Right renal cortex interstitium (tissue), 3 donors: ENCODE data around the gene SORL1-AS1.

ENCODE experiments used
- DNase-seq, 3 donors: peaks; one replicate each; pipeline ENCODE4 v3.0.0-alpha.2; 2013; ENCODE audit warnings: low read depth in 3 of 3, low spot score in 2 of 3

SORL1-AS1 gene

GRCh38 chr11:121453589-121454299, 977 bp upstream of the SORL1-AS1 start:
- DNase-seq, result no peak

DNA sequence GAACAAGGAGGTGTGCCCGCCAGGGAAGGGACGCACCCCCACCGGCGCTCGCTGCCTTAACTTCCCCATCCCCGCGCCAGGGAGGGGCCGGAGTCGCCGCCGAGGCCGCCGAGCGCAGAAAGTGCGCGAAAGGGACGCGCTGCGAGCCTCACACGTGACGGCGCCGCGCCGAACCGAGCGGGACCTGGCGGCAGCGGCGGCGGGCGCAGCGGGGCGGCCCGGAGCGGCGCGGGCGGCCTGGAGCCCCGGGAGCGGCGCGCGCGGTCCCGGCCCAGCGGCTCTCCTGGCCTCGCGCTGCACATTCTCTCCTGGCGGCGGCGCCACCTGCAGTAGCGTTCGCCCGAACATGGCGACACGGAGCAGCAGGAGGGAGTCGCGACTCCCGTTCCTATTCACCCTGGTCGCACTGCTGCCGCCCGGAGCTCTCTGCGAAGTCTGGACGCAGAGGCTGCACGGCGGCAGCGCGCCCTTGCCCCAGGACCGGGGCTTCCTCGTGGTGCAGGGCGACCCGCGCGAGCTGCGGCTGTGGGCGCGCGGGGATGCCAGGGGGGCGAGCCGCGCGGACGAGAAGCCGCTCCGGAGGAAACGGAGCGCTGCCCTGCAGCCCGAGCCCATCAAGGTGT, 670 bp downstream of the SORL1-AS1 start, which contains the start of gene SORL1:
TSS of gene SORL1 (plus strand) at position 329 of the 623 bp plus-strand sequence. CDS start at position 347, 18 bp downstream.
- peak in 1 of 3 donors; percentile 65 for DNase-seq

GRCh38 chr11:121451178-121451985, 1.4 kb downstream of the SORL1-AS1 start:
- no peak for DNase-seq

- no peak for DNase-seq
These were observed 2.4 kb downstream of the SORL1-AS1 start for GRCh38 chr11:121450401-121450800.

- DNase-seq, result no peak
These were observed 3.1 kb downstream of the SORL1-AS1 start for GRCh38 chr11:121449626-121450025.

DNA sequence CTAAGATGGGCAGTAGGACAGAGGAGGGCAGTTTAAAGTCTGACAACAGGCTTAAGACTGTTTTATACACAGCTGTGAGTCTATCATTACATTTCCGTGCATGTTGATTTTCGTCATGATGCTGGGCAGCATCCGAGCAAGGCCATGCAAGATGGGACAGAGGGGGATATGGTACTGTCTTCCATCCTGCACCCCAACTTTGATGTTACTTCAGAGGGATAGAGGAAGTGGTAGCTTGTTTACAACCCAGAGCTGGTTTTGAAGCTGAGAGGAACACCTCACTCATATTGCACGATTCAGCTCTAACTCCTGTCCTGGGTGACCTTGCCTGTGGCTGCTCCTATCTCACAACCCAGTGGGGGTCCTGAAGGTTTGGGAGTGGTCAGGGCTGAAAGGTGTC, 3.6 kb downstream of the SORL1-AS1 start:
- DNase-seq, result no peak

- no peak for DNase-seq
These were observed 4.3 kb downstream of the SORL1-AS1 start for GRCh38 chr11:121448431-121448941.

DNA sequence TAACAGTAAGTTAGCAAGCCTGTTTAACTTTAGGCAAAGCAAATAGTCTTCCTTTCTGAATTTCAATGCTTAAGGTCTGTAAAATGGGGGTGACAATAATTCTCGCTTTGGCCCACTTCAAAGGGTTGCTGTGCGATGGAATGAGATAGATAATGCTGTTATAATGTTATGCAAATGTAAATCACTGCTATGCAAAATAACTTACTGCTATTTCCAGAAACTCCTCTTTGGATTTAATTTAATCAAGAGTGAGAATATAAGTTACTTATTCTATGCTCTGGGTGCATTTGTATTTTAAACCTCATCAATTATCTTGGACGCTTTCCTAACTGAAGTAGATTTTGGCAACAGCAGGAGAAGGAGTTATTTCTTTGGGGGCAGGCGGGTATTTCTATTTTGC, 4.8 kb downstream of the SORL1-AS1 start:
- DNase-seq, result no peak

- DNase-seq, result no peak
These were observed 6.0 kb downstream of the SORL1-AS1 start for GRCh38 chr11:121446752-121447156.

GRCh38 chr11:121445071-121445768, 7.5 kb downstream of the SORL1-AS1 start:
- no peak for DNase-seq

DNA sequence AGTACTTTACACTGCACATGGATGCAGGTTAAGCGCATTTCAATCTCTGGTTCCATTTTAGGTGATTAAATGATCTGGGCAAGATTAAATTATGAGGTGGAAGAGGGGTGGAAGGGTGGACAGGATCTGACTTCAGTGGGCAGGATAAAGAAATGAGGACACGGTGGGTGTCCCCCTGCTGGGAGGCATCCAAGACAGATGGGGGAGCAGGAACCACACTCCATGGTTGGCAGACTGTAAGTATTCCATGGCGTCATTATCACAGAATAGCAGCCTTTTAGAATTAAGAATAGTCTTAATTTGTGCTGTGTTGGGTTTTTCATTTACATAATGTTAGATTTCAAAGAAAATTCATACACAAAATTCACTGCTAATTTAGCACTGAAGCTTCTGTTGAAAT, 8.2 kb downstream of the SORL1-AS1 start:
- DNase-seq, result no peak

GRCh38 chr11:121443688-121444275, 9.0 kb downstream of the SORL1-AS1 start:
- DNase-seq, result no peak

GRCh38 chr11:121441521-121441920, 11.2 kb downstream of the SORL1-AS1 start:
- no peak for DNase-seq

DNA sequence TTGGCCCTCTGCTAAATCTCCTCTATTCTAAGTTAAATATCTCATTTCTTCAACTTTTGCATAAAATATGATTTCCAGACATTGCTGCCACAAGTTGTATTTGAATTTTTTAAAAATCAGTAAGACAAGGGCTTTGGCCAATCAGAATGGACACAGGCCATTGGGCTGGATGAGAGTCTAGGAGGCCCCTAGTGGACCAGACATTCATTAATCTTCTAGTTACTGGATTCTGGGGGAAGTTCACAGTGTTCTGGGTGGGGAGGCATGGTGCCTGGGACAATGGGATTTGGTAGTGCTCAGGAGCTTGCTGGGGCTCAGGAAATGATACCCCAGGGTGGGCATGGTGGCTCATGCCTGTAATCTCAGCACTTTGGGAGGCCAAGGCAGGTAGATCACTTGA, 13.0 kb downstream of the SORL1-AS1 start:
- DNase-seq, result no peak

DNA sequence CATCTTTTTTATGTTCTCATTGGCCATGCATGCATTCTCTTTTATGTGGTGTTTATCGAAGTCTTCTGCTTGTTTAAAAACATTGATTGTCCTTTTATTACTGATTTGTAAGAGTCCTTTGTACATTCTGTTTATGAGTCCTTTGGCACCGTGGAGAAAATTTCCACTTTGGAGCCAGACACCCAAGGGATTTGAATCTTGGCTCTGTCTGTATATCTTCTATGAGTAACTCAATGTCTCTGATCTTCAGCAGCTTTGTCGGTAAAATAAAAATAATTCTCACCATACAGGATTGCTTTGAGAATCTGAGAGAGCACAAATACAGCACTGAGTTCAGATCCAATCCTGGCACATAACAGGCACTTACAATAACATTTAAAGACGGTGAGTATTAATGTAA, 13.4 kb downstream of the SORL1-AS1 start:
- no peak for DNase-seq

GRCh38 chr11:121437686-121438078, 15.1 kb downstream of the SORL1-AS1 start:
- DNase-seq, result no peak

- DNase-seq, result no peak
These were observed 15.6 kb downstream of the SORL1-AS1 start for GRCh38 chr11:121437018-121437685.

- no peak for DNase-seq
These were observed 16.9 kb downstream of the SORL1-AS1 start for GRCh38 chr11:121435551-121436511.

DNA sequence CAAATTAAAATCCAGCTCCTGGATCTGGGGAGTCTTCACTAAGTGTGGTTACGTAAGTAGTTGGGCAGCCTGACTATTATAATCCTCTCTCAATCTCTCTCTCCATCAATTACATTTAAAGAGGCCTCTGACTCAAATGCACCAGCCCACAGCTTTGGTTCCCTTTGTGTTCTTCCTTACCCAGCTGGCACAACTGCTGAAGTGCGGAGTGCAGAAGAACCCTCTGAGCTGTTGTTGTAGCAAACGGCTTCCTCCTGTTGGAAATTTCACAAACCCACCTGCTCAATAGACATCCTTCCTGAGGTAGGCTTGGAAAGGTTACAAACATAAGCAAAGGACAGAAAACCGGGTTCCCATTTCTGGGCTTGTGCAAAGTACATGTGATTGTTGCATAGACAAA, 17.6 kb downstream of the SORL1-AS1 start:
- no peak for DNase-seq
